Adrenal gland (tissue), 12 donors: ENCODE data around the gene HES3. TPM values are rescaled to one million over a fixed set of nuclear protein-coding genes. Genes with fewer than 3 reads are reported as not detected.

Source experiments
- DNase-seq, 7 donors: peaks; one replicate each; pipeline ENCODE4 v3.0.0-alpha.2; 2019 to 2020
- H3K27ac ChIP-seq, 5 donors: fragments of 200-600 bp; sonication (generic) in 4 of 5; 1 replicate in 3 of 5; 2 replicates in 2 of 5; pipeline versions ENCODE4 v1.5.1 to v1.8.0; 2016 to 2020; ENCODE audit warnings: mild to moderate bottlenecking in 1 of 5
- H3K27me3 ChIP-seq: fragments of 200-600 bp; 2 replicates; pipeline ENCODE4 v1.8.0; 2021
- H3K36me3 ChIP-seq, 2 donors: fragments of 200-600 bp; replicated peaks in 1 of 2; 1 replicate in 1 of 2; 2 replicates in 1 of 2; pipeline versions ENCODE4 v1.5.1 to v1.8.0; 2018 to 2022
- H3K4me1 ChIP-seq, 2 donors: fragments of 200-600 bp; replicated peaks in 1 of 2; 1 replicate in 1 of 2; 2 replicates in 1 of 2; pipeline versions ENCODE4 v1.5.1 to v1.8.0; 2018 to 2021
- H3K4me3 ChIP-seq, 4 donors: fragments of 200-600 bp; sonication (generic) in 3 of 4; one replicate each; pipeline ENCODE4 v1.5.1; 2016 to 2018
- H3K9me3 ChIP-seq, 3 donors: fragments of 200-600 bp; sonication (generic) in 1 of 3; replicated peaks in 1 of 3; 1 replicate in 2 of 3; 2 replicates in 1 of 3; pipeline versions ENCODE4 v1.5.1 to v1.8.0; 2016 to 2021
- CTCF ChIP-seq, 6 experiments: fragments of 450-650 bp in 4 of 6; fragments of 200-600 bp in 2 of 6; sonication (generic) in 1 of 6; IDR thresholded peaks; 1 replicate in 5 of 6; 2 replicates in 1 of 6; pipeline versions ENCODE4 v1.5.1 to v1.8.0; 2016 to 2021; ENCODE audit warnings: antibody characterized with exemption in 6 of 6, mild to moderate bottlenecking in 2 of 6, moderate library complexity in 1 of 6
- POLR2A ChIP-seq, 2 donors: fragments of 450-650 bp; IDR thresholded peaks; one replicate each; pipeline ENCODE4 v1.6.1; 2017; ENCODE audit warnings: antibody characterized with exemption in 2 of 2, mild to moderate bottlenecking in 2 of 2, moderate library complexity in 1 of 2
- WGBS, 4 donors: extraction: QIAGEN DNeasy Blood & Tissue Kit in 2 of 4; methylation state at CpG; one replicate each; pipeline versions ENCODE4 v1.1.5 to v1.1.7; 2013 to 2017; 5-methylcytosine and 5-hydroxymethylcytosine counted together
- intact Hi-C, 2 donors: fragments of 100-400 bp; cut with DNase I; formaldehyde crosslinking; loops; one replicate each; pipeline versions ENCODE4 v1.14.1 to v1.15.0; 2022 to 2023
- polyA plus RNA-seq, 3 donors: library from polyadenylated mRNA; stranded (reverse); fragments of 200-250 nt in 2 of 3; fragments of 350-450 nt in 1 of 3; fragmentation: Illumina TruSeq in 1 of 3; extraction: RNeasy Lipid Tissue Mini Kit (QIAGEN cat#74804) in 1 of 3; gene quantifications; one replicate each; pipeline ENCODE4 v1.2.3, GENCODE V29; 2013 to 2014
- total RNA-seq, 9 donors: library from RNA; depleted of rRNA in 4 of 9; stranded (reverse); fragments of >200 nt in 4 of 9; fragments of 120-200 nt in 1 of 9; fragmentation: NEBNext Ultra II Directional in 1 of 9; extraction: Animal tissue kit (Norgen Biotek cat#: 25700) in 1 of 9; gene quantifications; one replicate each; pipeline versions ENCODE4 v1.1.0 to v1.2.4, GENCODE V29; 2013 to 2023
- donor health status: healthy with polysubstance abuse.
- donor health status: Bipolar disorder and iron deficiency.
- donor health status: DM: yes; HTN: yes; CAD: no.
- donor health status: DM: no; HTN: no; CAD: no.
- donor health status: DM: no; HTN: no; CAD: no.
- donor health status: DM: yes; HTN: yes; CAD: no.

Gene HES3
- total and polyA plus RNA-seq, 12 donors, result not detected

GRCh38 chr1:6269720-6270400 lies 25.9 kb downstream of the HES3 start:
- Histone ChIP-seq H3K4me1 (no peaks in the 10 kb centered on the region), H3K4me3 (no peak overlapping the region), H3K27ac (peak overlapping the region in 1 of 5 donors; percentile 57), H3K9me3 (no peaks in the 10 kb centered on the region), H3K36me3 (no peaks in the 10 kb centered on the region), H3K27me3 (no peaks in the 10 kb centered on the region)
- intact Hi-C loops, result no loop called here
- DNase-seq, result peak in 1 of 7 donors; percentile 86
- TF ChIP-seq CTCF (IDR thresholded peaks at IDR 0.05), result no peak
- no peak for TF ChIP-seq POLR2A (IDR thresholded peaks at IDR 0.05)
- WGBS, 4 donors, result 81 to 84% (median 83%) methylated on average over 11 to 22 of the region's 22 CpGs

- H3K4me1 ChIP-seq, result no peaks in the 10 kb centered on the region
- intact Hi-C loops, result no loop called here
- no peaks in the 10 kb centered on the region for H3K36me3 ChIP-seq
- peak in 1 of 7 donors; percentile 73 for DNase-seq
- H3K4me3 ChIP-seq, result no peak overlapping the region
- no peaks in the 10 kb centered on the region for H3K9me3 ChIP-seq
- WGBS, 4 donors, result 76 to 100% (median 85%) methylated on average over 3 to 8 of the region's 8 CpGs
- H3K27ac ChIP-seq, result peak overlapping the region in 1 of 5 donors; percentile 57
- H3K27me3 ChIP-seq, result no peaks in the 10 kb centered on the region
- TF ChIP-seq CTCF (IDR thresholded peaks at IDR 0.05), result no peak
- TF ChIP-seq POLR2A (IDR thresholded peaks at IDR 0.05), result no peak
Measured at GRCh38 chr1:6270401-6270800, 26.4 kb downstream of the HES3 start.

- WGBS, 4 donors, result 73 to 85% (median 77%) methylated on average over 4 of the region's 4 CpGs
- H3K9me3 ChIP-seq, result no peaks in the 10 kb centered on the region
- no peak for DNase-seq
- intact Hi-C loops, result no loop called here
- no peaks in the 10 kb centered on the region for H3K36me3 ChIP-seq
- no peaks in the 10 kb centered on the region for H3K27me3 ChIP-seq
- H3K4me1 ChIP-seq, result peaks cover 0 to 2% of the 10 kb centered on the region in 2 donors
- H3K27ac ChIP-seq, result peak overlapping the region in 1 of 5 donors; percentile 57
- TF ChIP-seq POLR2A (IDR thresholded peaks at IDR 0.05), result no peak
- TF ChIP-seq CTCF (IDR thresholded peaks at IDR 0.05), result no peak
- no peak overlapping the region for H3K4me3 ChIP-seq
Measured at GRCh38 chr1:6271006-6271405, 27.0 kb downstream of the HES3 start.

- Histone ChIP-seq H3K4me1 (peaks cover 0 to 8% of the 10 kb centered on the region in 2 donors), H3K36me3 (no peaks in the 10 kb centered on the region), H3K4me3 (no peak overlapping the region), H3K9me3 (no peaks in the 10 kb centered on the region), H3K27ac (peak overlapping the region in 1 of 5 donors; percentile 57), H3K27me3 (no peaks in the 10 kb centered on the region)
- DNase-seq, result no peak
- TF ChIP-seq CTCF (IDR thresholded peaks at IDR 0.05), result no peak
- no peak for TF ChIP-seq POLR2A (IDR thresholded peaks at IDR 0.05)
- intact Hi-C loops, result no loop called here
- whole genome bisulfite sequencing, 4 donors, result 82 to 90% (median 85%) methylated on average over 2 to 12 of the region's 12 CpGs
Measured at GRCh38 chr1:6271554-6271953, 27.6 kb downstream of the HES3 start.
